GM21360 (cell line): ENCODE measurements around the gene MRFAP1L1.
"Not testable (repeated sequence)": the region's sequence is repeated elsewhere in the genome, so short reads cannot be mapped to it uniquely, and the experiment has no call there.

Experiments
- ATAC-seq: cut with Tn5 transposase; IDR thresholded peaks from one replicate; pipeline ENCODE4 v1.9.1; 2021; ENCODE audit warnings: mild to moderate bottlenecking, moderate library complexity; ENCODE audit not compliant: unreplicated experiment

Gene MRFAP1L1

GRCh38 chr4:6709230-6710114 lies at the start of gene MRFAP1L1:
Gene MRFAP1L1, minus strand, starts transcription at chr4:6709865. Its CDS starts 236 bp downstream, at chr4:6709629.
- peak; percentile 58 for ATAC-seq

GRCh38 chr4:6758728-6759127 lies 49.1 kb upstream of the MRFAP1L1 start:
- no peak for ATAC-seq

- ATAC-seq = not testable (repeated sequence)
Observed at GRCh38 chr4:6756345-6756744, 46.7 kb upstream of the MRFAP1L1 start.

GRCh38 chr4:6755088-6755753 lies 45.6 kb upstream of the MRFAP1L1 start:
- ATAC-seq = no peak

DNA sequence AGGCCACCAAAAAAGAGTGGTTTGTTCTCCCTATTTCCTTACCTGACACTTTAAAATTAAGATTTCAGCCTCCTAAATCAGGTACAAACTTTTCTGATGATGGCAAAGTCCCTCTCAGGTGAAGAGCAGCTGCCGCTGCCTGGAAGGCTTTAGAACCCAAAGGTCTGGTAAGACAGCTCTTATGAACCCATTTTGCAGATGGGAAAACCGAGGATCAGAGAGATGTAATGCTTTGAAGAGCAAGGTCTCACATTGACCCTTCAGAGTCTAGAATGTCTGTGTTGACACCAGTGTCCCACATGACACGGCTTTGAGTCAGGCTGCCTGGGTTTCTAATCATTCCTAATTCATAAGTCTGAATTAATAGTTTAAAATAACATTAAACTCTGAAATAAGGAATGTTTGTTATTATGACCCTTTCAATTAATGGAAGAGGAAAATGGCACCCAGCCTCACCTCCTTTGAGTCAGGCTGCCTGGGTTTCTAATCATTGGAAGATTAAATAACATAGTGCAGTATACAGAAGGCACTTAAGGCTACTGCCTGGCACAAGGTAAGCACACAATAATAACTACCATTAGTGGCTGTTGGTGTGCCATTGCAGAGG lies 44.9 kb upstream of the MRFAP1L1 start:
- ATAC-seq = no peak

DNA sequence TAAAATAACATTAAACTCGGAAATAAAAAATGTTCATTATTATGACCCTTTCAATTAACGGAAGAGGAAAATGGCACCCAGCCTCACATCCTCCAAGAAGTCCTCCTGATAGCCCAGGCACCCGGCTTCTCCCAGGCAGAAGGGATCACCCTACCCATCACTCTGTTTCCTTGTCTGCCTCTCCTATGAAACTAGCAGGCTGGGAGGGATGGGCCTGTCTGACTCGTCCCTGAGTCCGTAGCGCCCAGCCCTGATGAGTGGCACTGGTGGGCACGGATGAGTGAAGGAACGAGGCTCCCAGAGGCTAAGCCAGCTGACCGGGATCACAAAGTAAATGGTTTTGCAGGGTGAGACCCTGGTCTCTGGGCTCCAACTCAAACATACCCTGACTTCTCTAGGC lies 44.2 kb upstream of the MRFAP1L1 start:
- ATAC-seq = no peak

DNA sequence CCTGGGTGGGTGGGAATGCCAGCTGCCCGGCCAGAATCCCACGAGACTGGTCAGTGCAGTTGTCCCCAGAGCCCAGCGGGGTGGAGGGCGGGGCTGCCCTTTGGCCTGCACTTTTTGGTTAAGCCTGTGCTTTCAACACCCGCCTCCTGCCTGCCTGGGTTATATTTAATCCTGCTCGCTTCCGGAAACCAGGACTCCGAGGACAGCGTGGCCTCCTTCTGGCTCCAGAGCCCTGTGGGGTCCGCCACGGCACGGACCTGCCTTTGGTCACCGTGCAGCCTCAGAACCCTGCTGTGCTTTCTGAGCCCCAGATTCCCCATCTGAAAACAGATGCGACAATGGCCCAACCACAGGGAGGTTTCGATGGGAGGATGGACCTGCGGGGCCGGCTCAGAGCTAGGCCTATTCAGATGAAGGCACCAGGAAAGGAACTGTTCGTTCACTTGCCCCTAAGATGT lies 43.5 kb upstream of the MRFAP1L1 start:
- no peak for ATAC-seq

DNA sequence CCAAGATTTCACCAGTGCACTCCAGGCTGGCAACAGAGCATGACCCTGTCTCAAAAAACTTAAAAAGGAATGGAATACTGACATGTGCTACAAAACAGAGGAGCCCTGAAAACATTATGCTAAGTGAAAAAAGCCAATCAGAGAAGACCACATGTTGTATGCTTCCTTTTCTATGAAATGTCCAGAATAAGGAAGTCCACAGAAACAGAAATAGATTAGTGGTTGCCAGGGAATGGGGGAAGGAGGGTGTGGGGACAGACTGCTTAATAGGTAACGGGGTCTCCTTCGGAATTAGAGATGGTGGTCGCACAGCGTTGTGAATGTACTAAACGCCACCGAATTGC lies 42.8 kb upstream of the MRFAP1L1 start:
- no peak for ATAC-seq

DNA sequence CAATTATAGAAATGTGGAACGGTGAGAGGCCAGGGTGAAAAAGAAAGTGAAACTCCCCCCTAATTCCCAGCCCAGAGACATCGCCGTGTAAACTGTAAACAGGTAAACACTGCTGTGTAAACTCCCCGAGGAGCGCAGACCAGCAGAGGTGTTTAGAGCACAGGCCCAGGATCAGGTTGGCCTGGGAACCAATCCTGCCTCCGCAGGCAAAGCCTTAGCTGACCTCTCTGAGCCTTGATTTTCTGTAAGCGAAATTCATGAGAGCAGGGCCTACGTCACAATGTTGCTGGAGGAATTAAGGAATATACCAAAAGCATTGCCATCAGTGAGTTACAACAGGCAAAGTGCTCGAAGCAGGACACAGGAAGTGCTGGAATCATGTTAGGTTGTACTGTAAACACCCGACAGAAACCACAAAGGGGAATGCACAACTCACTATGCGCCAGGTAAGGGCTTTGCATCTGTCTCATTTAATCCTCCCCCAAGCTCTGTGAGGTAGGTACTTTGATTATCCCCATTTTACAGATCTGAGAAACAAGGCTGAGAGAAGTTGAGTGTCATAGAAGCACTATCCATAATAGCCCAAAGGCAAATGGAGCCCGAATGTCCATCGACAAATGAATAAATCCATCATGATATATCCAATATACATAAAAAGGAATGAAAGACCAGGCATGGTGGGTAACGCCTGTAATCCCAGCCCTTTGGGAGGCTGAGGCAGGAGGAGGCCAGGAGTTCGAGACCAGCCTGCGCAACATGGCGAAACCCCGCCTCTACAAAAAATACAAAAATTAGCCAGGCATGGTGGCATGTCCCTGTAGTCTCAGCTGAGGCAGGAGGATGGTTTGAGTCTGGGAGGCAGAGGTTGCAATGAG lies 42.2 kb upstream of the MRFAP1L1 start:
- no peak for ATAC-seq

DNA sequence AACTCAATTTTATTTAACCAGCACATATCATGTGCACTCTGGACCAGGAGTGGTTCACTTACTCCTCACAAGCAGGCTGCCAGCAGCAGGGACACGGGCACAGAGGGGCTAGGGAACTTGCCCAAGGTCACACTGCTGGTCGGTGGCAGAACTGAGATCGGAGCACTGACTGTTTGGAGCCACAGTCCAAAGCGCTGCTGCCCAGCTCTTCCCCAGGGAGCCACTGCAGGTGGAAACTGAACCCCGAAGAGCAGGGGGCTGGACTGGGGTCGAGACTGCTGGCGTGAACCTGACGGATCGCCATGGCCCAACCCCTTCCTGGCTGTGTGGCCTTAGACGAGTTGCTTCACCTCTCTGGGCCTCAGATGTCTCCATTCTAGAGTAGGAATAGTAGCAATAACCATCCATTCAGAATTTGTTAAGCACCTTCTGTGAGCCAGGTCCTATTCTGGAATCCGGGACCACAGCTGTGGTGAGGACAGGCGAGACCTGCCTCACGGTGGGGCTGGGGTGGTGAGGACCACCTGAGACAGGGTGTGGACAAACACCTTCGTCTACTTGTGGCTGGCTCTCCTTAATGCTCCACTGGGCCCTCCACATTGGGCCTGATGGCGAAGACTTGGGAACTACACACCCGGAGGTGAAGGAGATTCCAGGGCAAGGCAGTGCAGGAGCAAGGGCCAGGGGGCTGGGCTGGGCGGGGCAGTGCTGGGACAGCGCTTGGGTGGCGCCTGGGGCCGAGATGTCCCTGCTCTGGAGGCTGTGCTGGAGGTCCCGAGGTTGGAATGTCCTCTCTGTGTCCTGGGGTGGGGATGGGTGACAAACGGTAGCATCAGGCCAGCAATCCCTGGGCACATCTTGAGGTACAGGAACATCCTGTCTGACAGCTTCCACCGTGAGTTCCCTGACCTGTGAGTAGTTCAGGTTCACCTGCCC lies 40.9 kb upstream of the MRFAP1L1 start:
- no peak for ATAC-seq

- no peak for ATAC-seq
Observed at GRCh38 chr4:6749340-6750171, 39.9 kb upstream of the MRFAP1L1 start.

DNA sequence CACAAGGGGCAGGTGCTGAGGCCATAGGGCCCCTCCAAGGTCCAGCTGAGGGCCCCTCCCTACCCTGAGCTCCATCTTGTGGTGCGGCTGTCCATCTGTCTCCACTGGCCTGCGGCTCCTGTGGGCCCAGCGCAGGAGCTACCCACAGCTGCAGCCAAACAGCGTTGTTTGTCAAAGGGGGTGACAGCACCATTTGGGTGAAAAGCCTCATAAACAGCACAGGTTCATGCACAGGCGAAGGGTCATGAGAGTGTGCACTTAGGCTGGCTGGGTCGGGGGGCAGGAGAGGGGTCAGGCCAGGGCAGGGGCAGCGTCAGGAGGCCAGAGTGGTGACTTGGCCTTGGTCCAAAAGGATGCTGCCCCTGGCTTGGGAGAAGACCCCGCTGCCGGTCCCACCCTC lies 38.6 kb upstream of the MRFAP1L1 start:
- ATAC-seq = no peak

DNA sequence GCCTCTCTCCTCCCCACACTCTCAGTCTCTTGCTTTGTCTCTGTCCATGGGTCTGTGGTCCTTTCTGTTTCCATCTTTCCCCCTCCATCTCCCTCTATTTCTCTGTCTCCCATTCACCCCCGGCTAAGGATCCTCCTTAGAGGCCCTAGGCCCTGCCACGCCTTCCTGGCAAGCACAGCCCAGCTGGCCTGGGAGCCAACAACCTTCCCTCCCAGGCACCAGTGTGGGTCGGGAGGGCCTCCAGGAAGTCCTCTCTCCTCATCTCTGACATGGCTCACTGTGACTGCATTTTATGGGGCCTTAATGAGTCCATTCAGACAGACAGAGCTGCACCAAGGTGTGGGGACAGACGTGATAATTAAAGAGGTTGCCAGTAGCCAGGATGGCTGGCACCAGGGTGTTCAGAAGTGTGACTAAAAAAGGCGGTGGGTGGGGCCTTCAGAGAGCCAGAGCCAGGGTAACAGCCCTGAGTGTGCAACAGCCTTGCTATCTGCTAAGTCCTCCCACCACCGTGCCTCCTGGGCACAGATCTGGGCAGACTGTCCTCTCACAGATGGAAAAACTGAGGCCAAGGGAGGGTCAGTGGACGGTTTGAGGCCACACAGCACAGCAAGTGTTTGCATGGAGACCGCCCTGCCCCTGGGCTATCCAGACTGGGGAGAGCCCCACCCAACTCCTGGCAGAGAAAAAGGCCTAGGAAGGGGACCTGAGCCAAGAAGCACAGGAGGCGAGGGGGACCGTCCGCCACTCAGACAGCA lies 37.8 kb upstream of the MRFAP1L1 start:
- no peak for ATAC-seq

DNA sequence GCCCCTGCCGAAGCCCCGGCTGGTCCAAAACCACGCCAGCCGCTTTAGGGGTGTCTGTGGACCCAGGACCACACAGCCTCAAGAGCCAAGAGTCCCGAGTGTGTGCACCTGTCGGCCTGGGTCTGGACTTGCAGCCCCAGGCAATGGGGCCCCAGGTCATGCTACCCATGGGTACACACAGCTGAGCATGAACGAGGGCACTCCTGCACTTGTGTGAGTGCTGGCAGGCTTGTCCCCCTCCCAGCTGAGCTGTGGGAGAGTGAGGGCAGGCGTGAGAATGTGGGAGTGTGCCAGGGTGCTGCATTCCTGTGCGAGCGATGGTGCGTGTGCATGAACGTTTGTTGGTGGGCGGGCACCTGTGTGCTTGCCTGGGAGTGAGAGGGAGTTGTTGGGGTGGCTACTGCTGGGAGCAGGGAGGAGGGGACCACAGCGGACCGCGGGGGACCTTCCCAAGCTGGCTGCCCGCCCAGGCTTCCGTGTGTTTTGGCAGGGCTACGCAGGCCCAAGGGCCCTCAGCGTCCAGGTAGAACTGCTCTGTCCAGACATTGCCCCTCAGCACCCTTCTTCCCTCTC lies 37.1 kb upstream of the MRFAP1L1 start:
- no peak for ATAC-seq

- no peak for ATAC-seq
Observed at GRCh38 chr4:6742989-6743388, 33.3 kb upstream of the MRFAP1L1 start.

- no peak for ATAC-seq
Observed at GRCh38 chr4:6742507-6742906, 32.8 kb upstream of the MRFAP1L1 start.

GRCh38 chr4:6740347-6740746 lies 30.7 kb upstream of the MRFAP1L1 start:
- ATAC-seq = no peak

DNA sequence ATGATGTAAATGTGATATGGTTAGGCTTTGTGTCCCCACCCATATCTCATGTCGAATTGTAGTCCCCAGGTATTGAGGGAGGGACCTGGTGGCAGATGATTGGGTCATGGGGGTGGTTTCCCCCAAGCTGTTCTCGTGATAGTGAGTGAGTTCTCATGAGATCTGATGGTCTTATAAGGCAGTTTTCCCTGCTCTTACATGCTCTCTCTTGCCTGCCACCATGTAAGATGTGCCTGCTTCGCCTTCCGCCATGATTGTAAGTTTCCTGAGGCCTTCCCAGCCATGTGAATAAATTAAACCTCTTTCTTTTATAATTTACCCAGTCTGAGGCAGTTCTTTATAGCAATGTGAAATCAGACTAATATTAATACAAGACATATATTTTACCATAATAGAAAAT lies 30.3 kb upstream of the MRFAP1L1 start:
- no peak for ATAC-seq
